Measurements from ENCODE around the gene PLPP6. TPM values are rescaled to one million over a fixed set of nuclear protein-coding genes. Genes with fewer than 3 reads are reported as not detected.

PLPP6 gene
- total and polyA plus RNA-seq, 10 donors = 4.5 to 11.6 (median 6.8) TPM

GRCh38 chr9:4639420-4639819 is 22.7 kb upstream of the PLPP6 start:
- H3K4me3 ChIP-seq = no peak overlapping the region
- no peaks in the 10 kb centered on the region for H3K9me3 ChIP-seq
- WGBS, 5 donors = 50 to 74% (median 57%) methylated on average over 2 of the region's 2 CpGs
- DNase-seq = no peak
- intact Hi-C loops (cut with DNase I; ENCODE audit: low total_unique reads) = no loop called here
- H3K4me1 ChIP-seq = no peaks in the 10 kb centered on the region
- no peaks in the 10 kb centered on the region for H3K27me3 ChIP-seq (replicated peaks in 1 of 7)
- TF ChIP-seq POLR2AphosphoS5 (IDR thresholded peaks at IDR 0.05) = no peak
- TF ChIP-seq POLR2A (IDR thresholded peaks at IDR 0.05) = no peak
- TF ChIP-seq CTCF (IDR thresholded peaks at IDR 0.05 in 8 of 11, conservative IDR thresholded peaks at IDR 0.05 in 3 of 11) = no peak
- no peak overlapping the region for H3K27ac ChIP-seq
- H3K36me3 ChIP-seq = no peaks in the 10 kb centered on the region

- TF ChIP-seq CTCF (IDR thresholded peaks at IDR 0.05 in 8 of 11, conservative IDR thresholded peaks at IDR 0.05 in 3 of 11) = peak in 6 of 11 experiments; percentile 17 to 33 (median 21)
- TF ChIP-seq POLR2AphosphoS5 (IDR thresholded peaks at IDR 0.05) = no peak
- no peak for TF ChIP-seq POLR2A (IDR thresholded peaks at IDR 0.05)
- no peaks in the 10 kb centered on the region for H3K36me3 ChIP-seq
- intact Hi-C loops (cut with DNase I; ENCODE audit: low total_unique reads) = no loop called here
- no peak for DNase-seq
- H3K27ac ChIP-seq = no peak overlapping the region
- no peaks in the 10 kb centered on the region for H3K27me3 ChIP-seq (replicated peaks in 1 of 7)
- WGBS, 5 donors = 55 to 78% (median 67%) methylated on average over 2 of the region's 2 CpGs
- H3K4me3 ChIP-seq = no peak overlapping the region
- no peaks in the 10 kb centered on the region for H3K4me1 ChIP-seq
- no peaks in the 10 kb centered on the region for H3K9me3 ChIP-seq
These were observed 22.1 kb upstream of the PLPP6 start for GRCh38 chr9:4640027-4640426.

- Histone ChIP-seq H3K27me3 (replicated peaks in 1 of 7) (no peaks in the 10 kb centered on the region), H3K9me3 (no peaks in the 10 kb centered on the region), H3K4me3 (no peak overlapping the region), H3K4me1 (no peaks in the 10 kb centered on the region), H3K27ac (no peak overlapping the region), H3K36me3 (no peaks in the 10 kb centered on the region)
- TF ChIP-seq POLR2AphosphoS5 (IDR thresholded peaks at IDR 0.05) (no peak), POLR2A (IDR thresholded peaks at IDR 0.05) (no peak), CTCF (IDR thresholded peaks at IDR 0.05 in 8 of 11, conservative IDR thresholded peaks at IDR 0.05 in 3 of 11) (no peak)
- DNase-seq = no peak
- 90 to 97% (median 95%) methylated on average over 2 of the region's 2 CpGs for WGBS, 5 donors
- intact Hi-C loops (cut with DNase I; ENCODE audit: low total_unique reads) = no loop called here
These were observed 19.7 kb upstream of the PLPP6 start for GRCh38 chr9:4642351-4642750.

GRCh38 chr9:4654084-4654483 is 8.0 kb upstream of the PLPP6 start:
- WGBS, 5 donors = 80 to 89% (median 86%) methylated on average over 9 of the region's 9 CpGs
- no peak for DNase-seq
- H3K4me1 ChIP-seq = no peaks in the 10 kb centered on the region

More at GRCh38 chr9:4654084-4654483, 8.0 kb upstream of the PLPP6 start:
- H3K4me3 ChIP-seq = no peak overlapping the region
- H3K9me3 ChIP-seq = no peaks in the 10 kb centered on the region
- intact Hi-C loops (cut with DNase I; ENCODE audit: low total_unique reads) = no loop called here
- no peaks in the 10 kb centered on the region for H3K36me3 ChIP-seq
- H3K27ac ChIP-seq = no peak overlapping the region
- H3K27me3 ChIP-seq (replicated peaks in 1 of 7) = no peaks in the 10 kb centered on the region
- TF ChIP-seq CTCF (IDR thresholded peaks at IDR 0.05 in 8 of 11, conservative IDR thresholded peaks at IDR 0.05 in 3 of 11) = no peak
- no peak for TF ChIP-seq POLR2A (IDR thresholded peaks at IDR 0.05)
- TF ChIP-seq POLR2AphosphoS5 (IDR thresholded peaks at IDR 0.05) = no peak

Data from spleen (tissue), 11 donors.